ENCODE data around the gene EPHA7.

Gene EPHA7

DNA sequence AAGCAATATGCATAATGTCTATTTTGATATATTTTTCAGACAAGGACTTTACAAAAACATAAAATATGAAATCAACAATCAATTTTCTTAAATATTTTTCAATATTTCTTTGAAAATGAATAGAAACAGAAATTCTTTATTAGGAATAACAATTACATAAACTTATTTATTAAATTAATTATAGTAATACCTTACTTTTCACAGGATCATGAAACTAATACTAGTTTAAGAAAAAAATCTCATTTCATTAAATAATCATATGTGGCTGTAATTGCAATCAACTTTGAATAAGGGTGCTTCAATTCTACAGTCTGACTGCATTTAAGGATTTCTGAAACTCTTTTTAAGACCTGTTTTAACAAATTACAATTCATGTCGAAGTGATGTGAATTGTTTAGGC lies 26.6 kb downstream of the EPHA7 start:
- DNase-seq = no peak

DNA sequence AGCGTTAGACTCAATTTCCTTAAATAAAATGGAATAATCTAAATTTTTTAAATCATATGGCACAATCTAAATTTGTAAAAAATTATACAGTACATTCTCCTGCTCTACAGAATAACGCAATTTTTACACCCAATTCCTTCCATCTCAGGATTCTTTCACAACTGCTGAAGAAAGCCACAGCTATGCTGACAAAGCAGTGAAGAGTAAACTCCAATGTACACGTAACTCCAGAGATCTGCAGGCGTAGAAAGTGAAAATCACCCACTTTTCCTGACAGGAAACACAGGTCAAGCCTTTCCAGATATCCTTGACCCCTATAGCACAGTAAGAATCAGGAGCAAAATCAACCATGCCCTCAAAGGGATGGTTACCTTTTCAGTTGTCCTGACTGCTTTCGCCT lies 27.4 kb downstream of the EPHA7 start:
- DNase-seq = no peak

DNA sequence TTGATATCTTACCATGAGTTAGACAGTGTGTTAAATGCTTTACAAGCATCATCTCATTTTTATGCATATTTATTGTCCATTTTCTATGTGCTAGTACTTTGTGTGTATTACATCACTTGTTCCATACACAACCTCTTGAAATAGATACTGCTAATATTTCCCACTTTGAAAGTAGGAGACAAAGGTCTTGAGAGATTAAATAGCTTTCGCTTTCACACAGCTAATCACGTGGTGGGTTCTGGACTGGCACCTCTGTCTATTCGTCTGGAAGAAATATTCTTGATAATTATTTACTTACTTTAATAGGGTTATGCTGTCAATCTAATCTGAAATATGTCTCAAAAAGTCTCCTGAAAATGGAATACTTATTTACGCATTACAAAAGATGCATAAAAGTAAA lies 30.2 kb downstream of the EPHA7 start:
- no peak for DNase-seq

DNA sequence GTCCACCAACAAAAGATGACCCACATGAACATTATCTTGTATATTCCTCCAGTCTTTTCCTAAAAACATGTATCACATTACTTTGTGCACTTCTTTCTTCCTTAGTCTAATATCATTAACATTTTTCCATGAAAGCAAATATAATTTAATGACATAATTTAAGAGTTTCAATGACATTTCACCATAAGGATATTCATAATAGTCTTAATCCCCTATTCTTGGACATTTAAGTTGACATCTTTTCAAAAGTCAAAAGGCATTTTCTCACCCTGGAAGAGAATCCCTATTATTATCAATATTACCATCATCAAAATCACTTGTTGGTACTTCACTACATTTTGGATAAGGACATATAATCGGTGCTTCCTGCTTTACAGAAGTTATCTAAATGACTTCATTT lies 31.3 kb downstream of the EPHA7 start:
- no peak for DNase-seq

DNA sequence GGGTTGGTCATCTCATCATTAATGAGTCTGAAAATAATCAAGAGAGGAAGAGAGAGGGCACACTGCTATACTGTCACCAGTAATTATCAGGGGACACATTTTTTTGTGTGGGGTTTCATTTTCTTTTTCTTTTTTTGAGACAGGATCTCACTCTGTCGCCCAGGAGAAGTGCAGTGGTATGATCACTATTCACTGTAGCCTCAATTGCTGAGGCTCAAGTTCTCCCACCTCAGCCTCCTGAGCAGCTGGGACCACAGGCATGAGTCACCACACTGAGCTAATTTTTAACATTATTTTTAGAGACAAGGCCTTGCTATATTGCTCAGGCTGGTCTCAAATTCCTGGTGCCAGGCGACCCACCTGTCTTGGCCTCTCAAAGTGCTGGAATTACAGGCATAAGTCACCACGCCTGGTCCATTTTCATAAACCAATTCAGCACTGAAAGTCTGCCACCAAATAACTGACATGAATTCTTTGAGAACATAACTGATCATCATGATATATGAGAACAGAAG lies 43.3 kb downstream of the EPHA7 start:
- DNase-seq = no peak

DNA sequence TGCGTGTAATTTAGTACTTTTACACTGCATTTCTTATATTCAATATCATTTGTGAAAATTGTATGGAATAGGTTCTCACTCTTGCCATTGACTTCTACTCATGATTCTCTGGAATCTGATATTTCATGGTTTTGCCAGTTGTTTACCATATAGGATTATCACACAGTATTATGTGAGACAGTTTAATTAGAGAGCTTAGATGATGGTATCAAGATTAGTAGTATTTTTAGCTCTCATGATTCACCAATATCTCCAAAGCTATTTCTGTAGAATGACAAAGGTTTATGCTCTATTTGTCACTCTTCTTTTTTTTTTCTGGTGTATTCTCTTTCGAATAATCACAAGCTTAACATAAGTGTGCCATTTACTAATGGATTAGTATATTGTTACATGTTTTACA lies 45.9 kb downstream of the EPHA7 start:
- DNase-seq = no peak

DNA sequence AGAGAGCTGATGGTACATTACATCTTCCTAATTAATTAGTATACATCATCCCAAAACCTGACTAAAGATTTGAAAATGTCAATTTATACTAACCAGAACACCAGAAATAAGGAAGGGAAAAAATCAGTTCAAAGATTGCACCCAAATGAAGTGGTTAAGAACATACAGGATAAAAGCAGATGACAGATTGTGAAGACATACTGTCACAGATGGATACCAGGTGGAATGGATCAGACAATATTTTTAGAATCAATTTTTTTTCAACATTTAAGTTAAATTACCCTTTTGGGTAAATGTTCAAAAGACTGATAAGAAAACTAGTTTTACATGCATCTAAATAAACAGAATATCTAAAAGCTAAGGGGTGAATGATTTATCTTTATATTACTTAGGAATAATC lies 47.6 kb downstream of the EPHA7 start:
- DNase-seq = no peak

DNA sequence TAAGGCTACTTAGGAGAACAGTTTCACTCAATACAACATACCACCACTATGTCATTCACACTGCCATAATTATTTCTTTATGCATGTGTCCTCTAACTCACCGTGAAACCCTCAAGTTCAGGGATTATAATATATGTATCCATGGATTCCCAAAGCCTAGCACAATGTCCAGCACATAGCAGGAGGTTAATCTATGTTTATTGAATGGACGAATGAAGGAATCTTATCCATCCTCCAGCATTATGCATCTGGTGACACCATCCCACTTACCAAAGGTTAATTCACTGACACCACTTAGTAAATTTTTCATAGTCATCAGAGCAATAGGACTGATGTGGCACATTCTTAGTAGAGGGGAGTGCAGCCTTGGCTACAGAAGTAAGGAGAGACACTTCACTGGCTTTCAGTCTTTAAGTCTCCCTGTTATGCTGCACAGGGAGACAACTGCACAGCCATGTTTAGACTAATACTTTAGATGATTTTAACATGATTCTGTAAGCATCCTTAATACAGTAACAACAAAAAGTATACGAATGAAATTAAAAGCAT lies 49.7 kb downstream of the EPHA7 start:
- DNase-seq = no peak

DNA sequence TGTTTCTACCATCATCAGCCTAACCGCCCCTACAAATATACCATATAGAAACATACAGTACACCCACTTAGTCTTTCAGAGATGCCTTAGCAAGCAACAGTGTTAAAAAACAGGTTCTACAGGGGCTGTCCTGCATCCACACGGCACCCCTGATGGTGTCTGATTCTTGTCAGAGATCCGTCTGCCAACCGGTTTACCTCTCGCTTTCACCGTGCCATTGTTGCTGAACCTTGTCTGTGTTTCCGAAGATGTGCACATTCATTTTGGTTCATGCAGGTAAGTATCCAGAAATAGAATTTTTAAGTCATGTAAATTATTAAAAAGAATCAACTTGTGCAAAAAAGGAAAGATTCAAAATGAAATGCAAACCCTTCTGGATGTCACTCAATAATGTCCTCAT lies 52.9 kb downstream of the EPHA7 start:
- no peak for DNase-seq

DNA sequence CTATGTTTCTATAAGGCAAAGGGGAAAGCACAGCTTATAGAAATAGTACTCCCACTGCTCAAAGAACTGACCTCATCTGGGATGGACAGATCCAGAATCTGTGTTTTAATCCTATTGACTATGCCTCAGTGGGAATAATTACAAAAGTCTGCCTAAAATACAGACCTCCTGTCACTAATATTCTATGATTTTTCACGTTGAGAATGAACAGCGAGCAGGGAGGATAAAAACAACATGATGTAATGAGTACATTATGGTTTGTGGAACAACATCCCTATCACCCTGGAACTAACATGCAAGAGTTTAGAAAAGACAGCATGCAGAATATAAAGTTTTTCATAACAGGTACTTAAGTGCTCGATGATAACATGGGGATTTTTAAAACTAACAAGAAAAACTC lies 53.9 kb downstream of the EPHA7 start:
- no peak for DNase-seq

DNA sequence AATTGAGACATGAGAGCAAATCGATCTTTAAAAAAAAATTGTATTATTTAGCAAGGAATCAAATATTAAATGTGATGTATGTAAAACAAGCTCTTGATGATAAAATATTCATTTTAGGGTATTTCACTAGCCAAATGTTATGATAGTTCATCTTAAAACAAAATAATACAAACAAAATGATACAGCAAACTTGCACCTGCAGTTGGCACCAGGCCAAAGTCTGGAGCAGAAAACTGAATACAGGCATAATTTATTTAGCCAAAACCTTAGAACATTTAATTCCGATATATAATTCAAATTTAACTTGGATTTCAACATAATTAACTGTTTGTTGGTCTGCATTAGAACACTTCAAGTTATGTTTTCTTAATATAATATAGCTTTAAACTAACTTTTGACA lies 60.9 kb downstream of the EPHA7 start:
- DNase-seq = no peak

DNA sequence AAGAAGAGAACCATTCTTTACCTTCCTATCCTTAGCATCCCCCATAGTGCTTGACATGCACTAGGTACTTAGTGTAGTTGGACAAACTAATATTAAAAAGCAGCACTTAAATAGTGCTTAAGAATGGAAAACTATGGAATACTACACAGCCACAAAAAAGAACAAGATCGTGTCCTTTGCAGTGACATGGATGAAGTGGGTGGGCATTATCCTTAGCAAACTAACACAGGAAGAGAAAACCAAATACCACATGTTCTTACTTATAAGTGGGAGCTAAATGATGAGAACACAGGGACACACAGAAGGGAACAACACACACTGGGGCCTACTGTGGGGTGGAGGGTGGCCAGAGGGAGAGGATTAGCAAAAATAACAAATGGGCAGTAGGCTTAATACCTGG lies 66.8 kb downstream of the EPHA7 start:
- DNase-seq = no peak

DNA sequence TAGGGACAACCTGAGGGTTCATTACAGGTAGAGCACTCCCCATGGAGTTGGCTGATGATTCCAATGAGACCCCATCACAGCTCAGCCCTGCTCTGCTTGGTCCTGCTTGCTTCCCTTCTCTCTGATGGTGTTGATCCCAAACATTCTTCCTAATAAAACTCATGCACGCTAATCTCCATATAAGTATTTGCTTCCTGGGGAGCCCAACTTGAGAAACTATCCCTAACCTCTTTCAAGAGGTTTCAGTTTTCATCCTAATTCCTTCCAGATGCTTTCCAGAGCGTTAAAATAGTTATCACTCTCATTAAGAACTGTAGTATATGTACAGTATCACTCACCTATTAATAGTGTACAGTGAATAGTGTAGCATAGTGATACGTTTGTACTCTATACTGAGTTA lies 68.1 kb downstream of the EPHA7 start:
- no peak for DNase-seq

DNA sequence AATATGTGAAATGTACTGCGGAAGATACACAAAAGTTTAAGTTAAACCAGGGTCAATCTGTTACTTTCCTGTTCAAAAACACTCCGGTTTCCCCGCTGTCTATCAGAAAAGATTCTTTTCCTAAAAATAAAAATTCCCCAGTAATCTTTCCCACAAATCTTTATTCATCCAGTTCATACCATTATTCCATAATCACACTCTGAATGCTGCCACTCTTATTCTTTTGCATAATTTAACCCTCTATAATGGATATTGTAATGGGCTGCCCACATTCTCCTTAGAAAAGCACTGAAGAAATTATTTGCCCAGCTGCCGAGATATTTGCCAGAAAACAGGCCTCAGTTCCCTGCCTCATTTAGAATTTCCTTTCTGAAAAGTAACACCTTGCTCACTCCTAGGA lies 68.6 kb downstream of the EPHA7 start:
- no peak for DNase-seq

DNA sequence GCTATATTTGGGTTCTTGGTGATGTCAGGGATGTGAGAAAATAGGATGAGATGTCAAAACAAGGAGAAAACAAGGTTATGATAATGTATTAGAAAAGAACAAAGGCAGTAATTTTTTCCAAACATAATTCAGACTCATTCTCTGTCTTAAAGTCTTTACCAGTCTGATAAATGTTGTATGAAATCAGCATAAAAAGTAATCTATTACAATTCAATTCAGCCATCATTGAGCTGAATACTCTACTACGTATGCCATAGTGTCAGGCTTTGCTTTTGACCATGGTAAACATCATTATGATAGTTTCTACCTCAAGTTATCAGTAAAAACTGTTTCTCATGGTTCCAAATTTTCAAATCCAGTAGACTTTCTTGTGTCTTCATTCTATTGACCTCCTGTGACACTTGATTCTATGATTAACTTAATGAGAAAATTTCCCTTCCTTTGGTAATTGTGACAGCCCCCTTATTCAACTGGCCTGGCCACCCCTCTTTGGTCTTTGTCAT lies 75.0 kb downstream of the EPHA7 start:
- no peak for DNase-seq

DNA sequence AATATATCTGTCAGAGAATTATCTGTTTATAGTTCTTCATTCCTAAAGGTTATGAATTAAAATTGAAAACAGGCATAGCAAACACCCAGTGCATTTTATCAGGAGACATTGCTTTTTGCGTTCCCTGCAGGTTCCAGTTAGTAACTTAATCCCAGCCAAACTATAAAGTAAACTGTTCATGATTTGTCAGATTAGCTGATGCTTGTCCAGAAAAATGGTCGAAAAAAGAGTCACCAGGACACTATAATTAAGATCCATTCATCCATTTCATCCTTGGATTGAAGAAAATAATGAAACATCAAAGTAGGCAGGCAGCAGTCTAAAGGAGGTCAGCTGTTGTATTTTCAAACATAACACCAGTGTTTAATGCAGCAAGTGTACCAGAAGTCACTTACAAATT lies 75.9 kb downstream of the EPHA7 start:
- DNase-seq = no peak

DNA sequence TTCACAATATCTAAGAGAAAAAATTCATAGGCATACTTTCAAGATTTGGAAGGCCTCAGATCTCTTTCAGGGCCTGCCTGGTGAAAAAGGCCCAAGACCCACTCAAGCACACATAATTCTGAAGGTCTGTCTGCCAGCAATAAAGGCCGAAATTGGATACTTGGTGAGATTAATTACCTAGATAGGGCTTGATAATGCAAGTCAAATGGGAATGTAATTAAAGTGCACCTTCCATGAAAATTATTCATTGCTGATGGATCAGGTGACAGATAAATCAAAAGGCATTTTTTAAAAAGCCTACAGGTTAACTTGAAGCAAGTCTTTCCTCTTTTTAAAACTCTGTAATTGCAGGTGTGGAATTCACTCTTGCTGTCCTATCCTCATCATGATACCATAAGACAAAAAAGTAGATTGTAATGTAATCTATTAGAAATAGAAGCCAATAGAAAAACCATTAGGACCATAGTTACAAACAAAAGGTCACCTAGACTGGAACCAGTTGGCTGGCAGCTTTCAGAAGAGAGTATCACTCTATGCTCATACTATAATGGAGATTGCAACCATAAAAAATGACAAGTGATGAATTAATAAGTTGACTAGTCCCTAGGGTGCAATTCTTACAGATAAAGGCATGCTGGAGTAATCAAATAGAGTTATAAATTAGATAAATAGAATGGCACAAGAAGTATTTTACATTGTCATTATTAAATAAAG lies 77.3 kb downstream of the EPHA7 start:
- DNase-seq = no peak

DNA sequence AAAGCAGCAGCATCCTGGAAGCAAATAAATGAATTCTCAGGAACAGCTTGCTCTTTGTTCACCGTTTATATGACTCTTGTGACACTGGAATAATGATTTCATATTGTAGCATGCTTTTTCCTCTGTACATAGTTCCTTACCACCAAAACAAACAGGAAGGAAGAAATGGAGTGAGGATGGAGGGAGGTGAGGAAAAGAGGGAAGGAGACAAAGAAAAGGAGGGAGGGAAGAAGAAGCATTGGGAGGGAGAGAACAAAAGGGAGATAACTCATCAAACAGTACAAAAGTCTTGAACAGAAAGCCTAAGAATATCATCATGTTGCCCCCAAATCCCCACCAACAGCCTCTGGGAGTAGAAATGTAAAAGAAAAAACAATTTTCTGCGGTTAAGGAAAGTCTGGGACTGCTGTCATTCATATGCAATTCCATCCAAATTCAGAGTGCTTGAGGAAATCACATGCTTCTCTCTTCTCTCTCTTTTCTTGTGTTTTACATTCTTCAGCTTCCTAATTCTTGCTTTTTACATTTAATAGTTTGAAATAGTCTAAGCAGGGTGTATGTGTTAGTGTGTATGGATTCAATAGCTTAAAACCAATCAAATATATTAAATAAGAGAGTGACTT lies 81.5 kb downstream of the EPHA7 start:
- no peak for DNase-seq

DNA sequence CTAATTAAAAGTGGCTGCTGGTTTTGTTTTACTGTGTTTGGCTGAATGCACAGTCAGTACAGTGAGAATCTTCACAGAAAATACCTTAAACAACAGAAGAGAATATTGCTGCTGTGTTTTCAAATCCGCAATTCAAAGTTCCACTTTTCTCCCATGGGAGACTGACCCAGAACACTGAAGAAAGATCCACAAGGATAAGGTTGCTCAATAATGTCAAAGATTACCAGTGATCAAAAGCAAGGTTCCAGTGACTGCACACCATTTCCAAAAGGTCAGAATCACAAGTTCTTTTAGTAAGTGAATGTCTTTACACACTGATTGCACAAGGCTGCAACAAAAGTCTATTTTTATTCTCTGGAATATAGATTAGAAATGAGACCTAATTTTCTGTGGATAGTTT lies 82.3 kb downstream of the EPHA7 start:
- no peak for DNase-seq

DNA sequence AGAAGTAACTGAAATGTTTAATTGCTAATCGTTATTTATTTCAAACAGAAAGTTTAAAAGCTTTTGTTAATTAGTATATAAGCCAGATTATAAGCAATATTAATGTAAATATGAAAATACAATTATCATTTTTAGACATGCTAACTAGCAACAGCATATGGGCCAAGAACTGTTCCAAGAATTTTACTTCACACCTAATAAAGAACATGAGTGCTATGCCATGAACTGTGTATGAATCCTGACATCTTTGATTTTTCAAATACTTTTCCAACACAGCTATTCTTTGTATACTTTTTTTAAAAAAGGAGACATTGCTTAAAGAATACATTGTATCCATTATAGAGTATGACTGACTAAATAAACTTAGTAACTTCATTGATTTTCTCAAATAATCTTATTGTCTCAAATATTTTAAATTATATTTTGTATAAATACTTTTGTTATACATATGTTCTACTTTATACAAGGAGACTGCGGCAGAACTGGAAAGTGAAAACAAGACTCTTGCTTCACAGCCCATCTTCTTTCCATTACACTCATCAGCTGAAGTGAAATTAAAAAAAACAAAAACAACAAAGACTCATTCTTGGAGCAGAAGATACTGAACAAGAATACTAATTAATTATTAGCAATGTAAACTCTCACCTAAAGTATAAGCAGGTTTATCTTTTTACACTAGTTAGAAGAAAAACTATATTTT lies 89.9 kb downstream of the EPHA7 start:
- DNase-seq = no peak

DNA sequence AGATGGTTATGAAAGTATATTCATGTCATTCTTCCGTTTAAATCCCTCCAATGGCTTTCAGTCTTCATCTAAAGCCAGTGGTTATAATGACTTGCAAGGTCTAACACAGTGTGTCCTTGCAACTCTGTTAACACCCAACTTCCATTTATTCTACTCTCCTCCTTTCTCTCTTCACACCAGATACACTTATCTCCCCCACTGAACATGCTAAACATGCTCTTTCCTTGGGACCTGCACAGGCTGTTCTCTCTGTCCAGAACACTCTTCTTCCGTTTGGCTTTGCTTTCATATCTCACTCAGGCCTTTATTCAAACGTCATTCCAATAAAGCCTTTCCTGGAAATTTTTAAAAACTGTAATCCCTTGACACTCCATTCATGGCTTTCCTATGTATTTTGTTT lies 91.5 kb downstream of the EPHA7 start:
- no peak for DNase-seq

DNA sequence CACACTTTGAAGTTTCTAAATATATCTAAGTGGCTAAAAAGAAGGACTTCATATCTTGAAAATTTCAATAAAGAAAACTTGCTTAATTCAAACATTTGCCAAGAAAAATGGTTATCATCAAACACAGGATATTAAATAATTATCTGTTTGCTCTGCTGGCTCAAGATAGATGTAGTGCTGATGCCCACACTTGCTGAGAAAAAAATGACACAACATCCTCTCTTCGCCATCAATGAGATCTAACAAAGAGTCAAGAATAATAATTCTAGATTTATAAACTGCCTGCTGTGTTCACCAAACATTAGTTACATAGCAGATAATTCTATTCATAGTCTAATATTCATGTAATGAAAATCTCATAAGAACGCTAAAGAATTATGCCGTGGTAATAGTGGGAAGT lies 93.6 kb downstream of the EPHA7 start:
- no peak for DNase-seq

DNA sequence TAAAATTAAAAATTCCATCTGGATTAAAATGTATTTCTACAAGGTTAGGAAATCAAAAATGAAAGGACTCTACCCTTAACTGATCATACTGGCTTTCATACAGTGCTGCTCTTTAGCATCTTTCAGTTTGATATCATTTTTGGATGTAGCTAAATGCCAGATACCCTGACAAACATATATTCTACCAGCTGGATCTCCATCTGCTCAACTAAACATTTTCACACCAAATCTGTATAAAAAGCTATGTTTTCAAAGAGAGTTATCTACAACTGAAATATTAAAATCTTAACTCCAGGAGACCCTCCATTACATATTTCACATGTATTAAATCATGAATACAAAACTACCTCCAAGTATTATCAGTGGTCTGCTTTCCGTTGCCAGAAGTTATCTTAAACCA lies 95.7 kb downstream of the EPHA7 start:
- DNase-seq = no peak

DNA sequence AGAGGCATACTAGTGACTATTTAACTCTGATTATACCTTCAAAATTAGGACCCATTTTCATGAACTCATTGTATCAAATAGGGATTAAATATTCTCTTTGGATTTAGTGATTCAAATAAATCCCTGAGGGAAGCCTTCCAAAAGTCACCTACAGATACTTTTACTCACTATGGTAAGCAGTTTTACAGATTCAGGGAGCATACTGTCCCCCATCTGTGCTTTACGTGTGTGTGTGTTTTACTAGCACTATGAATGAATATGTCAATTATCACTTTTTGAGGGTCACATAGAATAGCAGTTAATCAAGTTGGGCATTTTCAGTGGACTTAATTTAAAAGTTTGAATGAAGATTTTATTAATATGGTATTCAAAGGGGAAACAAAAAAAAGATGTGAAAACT lies 96.7 kb downstream of the EPHA7 start:
- DNase-seq = no peak
